ENCODE data around the gene FOXJ1.

DNA sequence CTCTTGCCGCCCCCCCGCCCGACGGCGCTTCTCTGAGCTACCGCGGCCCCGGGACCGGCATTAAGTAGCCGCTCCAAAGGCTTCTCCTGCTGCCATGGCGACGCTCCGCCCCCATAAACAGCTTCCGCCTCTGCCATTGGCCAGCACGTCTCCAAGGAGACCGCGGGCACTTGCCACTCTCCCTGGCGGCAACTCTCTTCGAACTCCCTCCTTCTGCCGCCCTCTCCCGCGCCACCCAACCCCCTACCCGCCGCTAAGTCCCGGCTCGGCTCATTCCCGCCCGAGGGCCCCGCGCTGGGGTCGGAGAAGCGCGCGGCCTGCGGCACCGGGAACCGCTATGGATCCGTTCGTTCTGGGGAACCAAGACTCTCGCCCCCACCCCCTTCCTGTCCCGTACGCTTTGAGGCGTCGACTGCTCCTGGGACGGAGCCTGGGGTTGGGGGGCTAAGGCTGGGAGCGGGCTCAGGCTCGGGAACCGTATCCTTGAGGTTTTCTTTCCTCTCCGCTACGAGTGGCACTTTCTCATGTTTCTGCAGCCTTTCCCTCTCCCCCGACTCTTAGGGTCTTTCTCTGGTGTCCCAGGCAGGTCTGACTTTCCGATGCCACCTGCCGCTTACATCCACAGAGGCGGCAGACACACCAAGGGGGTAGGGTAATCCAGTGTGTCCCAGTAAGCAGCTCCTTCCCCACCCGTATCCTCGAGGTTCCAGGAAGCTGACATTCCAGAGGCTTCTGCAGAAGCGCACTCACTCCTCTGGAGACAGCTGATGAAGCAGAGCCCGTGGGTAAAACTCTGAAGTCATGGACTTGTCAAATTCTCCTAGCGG, at the start of gene FOXJ1:
- TF ChIP-seq TAF1 (IDR thresholded peaks at IDR 0.05; ENCODE audit: low read depth, low read length): no peak
- no peak for TF ChIP-seq POLR2A (IDR thresholded peaks at IDR 0.05; ENCODE audit: low read depth, low read length)
- no peak for TF ChIP-seq POLR2AphosphoS5 (IDR thresholded peaks at IDR 0.05; ENCODE audit: low read depth, low read length)
- TF ChIP-seq POU2F2 (IDR thresholded peaks at IDR 0.05; ENCODE audit: low read depth, low read length): no peak
- no peak for TF ChIP-seq PAX5 (IDR thresholded peaks at IDR 0.05; ENCODE audit: insufficient read depth, low read length, severe bottlenecking)
- no peak for TF ChIP-seq SPI1 (IDR thresholded peaks at IDR 0.05; ENCODE audit: low read depth, low read length)
